ENCODE results near the gene SPTB. TPM values are rescaled to one million over a fixed set of nuclear protein-coding genes. Genes with fewer than 3 reads are reported as not detected.

Gene SPTB
- total RNA-seq, 1 experiment from 2014 or later = 2.3 TPM

GRCh38 chr14:64850369-64851137, 29.2 kb downstream of the SPTB start:
- no peak overlapping the region for H2AFZ ChIP-seq (ENCODE audit: low read length)
- H3K4me2 ChIP-seq (ENCODE audit: insufficient read depth, insufficient read length, low read length) = no peak overlapping the region
- no peaks in the 10 kb centered on the region for H3K23me2 ChIP-seq (ENCODE audit: insufficient read length, low read depth, low read length, poor library complexity, severe bottlenecking)
- Mint-ChIP-seq H3K9me3 (no peaks in the 10 kb centered on the region), H3K4me3 (no peak overlapping the region), H3K27ac (no peak overlapping the region), H3K4me1 (peaks cover 16 to 22% of the 10 kb centered on the region in 2 experiments), H3K27me3 (ENCODE audit: low read depth) (peaks cover 15% of the 10 kb centered on the region), H3K36me3 (ENCODE audit: insufficient read depth in 1 of 3, low read depth in 3 of 3) (no peaks in the 10 kb centered on the region)
- no peak overlapping the region for H3K27ac ChIP-seq (ENCODE audit: insufficient read length, low read depth, low read length)
- H3K9ac ChIP-seq (ENCODE audit: extremely low read depth, insufficient read length, low read length) = no peak overlapping the region
- H2BK12ac ChIP-seq (ENCODE audit: insufficient read length, low read depth, low read length) = no peak overlapping the region
- TF ChIP-seq CTCF (conservative IDR thresholded peaks at IDR 0.05) = no peak
- no peak overlapping the region for H2BK120ac ChIP-seq (ENCODE audit: low read depth, low read length, poor library complexity, severe bottlenecking)
- no peaks in the 10 kb centered on the region for H3K79me2 ChIP-seq (ENCODE audit: insufficient read depth, low read length)
- WGBS (ENCODE audit: extremely low coverage, insufficient read length, low lambda C conversion rate) = no CpG with 5 or more reads among the region's 5 CpGs
- no peak overlapping the region for H3K4ac ChIP-seq (ENCODE audit: low read depth, low read length)
- H3K56ac ChIP-seq (ENCODE audit: insufficient read length, low read depth, low read length) = no peak overlapping the region
- no peak overlapping the region for H3K23ac ChIP-seq (ENCODE audit: insufficient read length, low read depth, low read length)
- H2BK20ac ChIP-seq (ENCODE audit: low read depth, low read length, poor library complexity, severe bottlenecking) = no peak overlapping the region
- H4K5ac ChIP-seq (ENCODE audit: insufficient read length, low read depth, low read length) = no peak overlapping the region
- H3K27me3 ChIP-seq (ENCODE audit: insufficient read depth, low read length) = no peaks in the 10 kb centered on the region
- H2BK5ac ChIP-seq (ENCODE audit: insufficient read length, low read length) = no peak overlapping the region
- H4K8ac ChIP-seq (replicated peaks; ENCODE audit: insufficient read length, low read depth, low read length) = no peak overlapping the region
- DNase-seq = no peak
- H4K20me1 ChIP-seq (ENCODE audit: control insufficient read depth, insufficient read depth, insufficient read length) = peaks cover 2% of the 10 kb centered on the region
- H3T11ph ChIP-seq (ENCODE audit: low read length) = no peak overlapping the region
- H2BK15ac ChIP-seq (ENCODE audit: low read depth, low read length) = no peak overlapping the region
- no peak overlapping the region for H2AK5ac ChIP-seq (ENCODE audit: insufficient read length, low read length)
- H3K9me3 ChIP-seq (ENCODE audit: control insufficient read depth, low read depth, low read length) = no peaks in the 10 kb centered on the region
- H3K4me1 ChIP-seq (ENCODE audit: insufficient read depth, low read length) = peaks cover 2% of the 10 kb centered on the region; the same call in 1 of the 2 replicates
- no peaks in the 10 kb centered on the region for H3K79me1 ChIP-seq (ENCODE audit: insufficient read depth, low read depth, low read length, poor library complexity, severe bottlenecking)
- H3K18ac ChIP-seq (ENCODE audit: insufficient read length, low read depth, low read length) = no peak overlapping the region
- no peak overlapping the region for H3K14ac ChIP-seq (ENCODE audit: insufficient read depth, low read length)
- no peak overlapping the region for H4K91ac ChIP-seq (ENCODE audit: insufficient read length, low read depth, low read length)
